22Rv1 (cell line): ENCODE data around the gene NPAS2.

Experiments used
- ZFX ChIP-seq: fragments of 450-650 bp; IDR thresholded peaks from 2 replicates; pipeline ENCODE4 v1.6.1; 2017; ENCODE audit warnings: antibody characterized with exemption, borderline replicate concordance
- TF ChIP-seq, protein P1 (sequence below): fragments of 450-650 bp; IDR thresholded peaks from 2 replicates; pipeline ENCODE4 v1.5.1; 2017; ENCODE audit warnings: mild to moderate bottlenecking

DNA sequence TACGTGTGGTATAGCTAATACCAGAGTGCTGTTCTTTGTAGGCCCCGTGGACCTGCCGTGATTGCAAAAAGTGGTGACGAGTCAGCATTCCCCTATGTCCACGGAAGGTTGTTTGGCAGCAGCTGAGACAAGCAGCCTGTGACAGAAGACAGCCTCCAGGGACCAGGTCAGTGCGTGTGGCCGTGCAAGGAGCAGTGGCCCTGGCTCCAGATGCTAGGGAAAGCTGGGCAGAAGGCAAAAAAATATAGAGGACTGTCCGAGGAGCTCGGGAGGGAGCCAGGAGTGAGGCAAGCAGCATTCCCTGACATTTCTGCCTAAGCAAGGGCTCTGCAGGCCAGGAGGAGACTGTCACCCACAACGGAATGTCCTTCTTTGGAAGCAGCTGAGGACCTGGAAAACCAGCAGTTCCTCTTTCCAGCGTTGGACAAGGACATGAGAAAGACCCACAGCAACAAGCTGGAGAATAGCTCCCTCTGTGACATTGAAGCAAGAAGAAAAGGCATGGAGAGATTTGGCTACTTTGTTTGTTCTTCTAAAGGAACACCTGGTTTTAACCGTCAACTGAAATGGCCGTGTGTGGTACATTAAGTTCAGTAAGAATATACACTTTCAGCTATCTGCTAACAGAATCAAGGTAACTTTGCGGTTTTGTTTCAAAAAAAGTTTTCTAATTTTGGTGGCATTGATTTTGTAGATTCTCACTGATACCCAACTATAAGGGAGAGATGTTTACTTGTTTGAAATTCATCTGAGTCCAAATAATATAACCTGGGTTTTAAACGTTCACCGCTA lies 58.3 kb downstream of the NPAS2 start:
- TF ChIP-seq, protein P1, sequence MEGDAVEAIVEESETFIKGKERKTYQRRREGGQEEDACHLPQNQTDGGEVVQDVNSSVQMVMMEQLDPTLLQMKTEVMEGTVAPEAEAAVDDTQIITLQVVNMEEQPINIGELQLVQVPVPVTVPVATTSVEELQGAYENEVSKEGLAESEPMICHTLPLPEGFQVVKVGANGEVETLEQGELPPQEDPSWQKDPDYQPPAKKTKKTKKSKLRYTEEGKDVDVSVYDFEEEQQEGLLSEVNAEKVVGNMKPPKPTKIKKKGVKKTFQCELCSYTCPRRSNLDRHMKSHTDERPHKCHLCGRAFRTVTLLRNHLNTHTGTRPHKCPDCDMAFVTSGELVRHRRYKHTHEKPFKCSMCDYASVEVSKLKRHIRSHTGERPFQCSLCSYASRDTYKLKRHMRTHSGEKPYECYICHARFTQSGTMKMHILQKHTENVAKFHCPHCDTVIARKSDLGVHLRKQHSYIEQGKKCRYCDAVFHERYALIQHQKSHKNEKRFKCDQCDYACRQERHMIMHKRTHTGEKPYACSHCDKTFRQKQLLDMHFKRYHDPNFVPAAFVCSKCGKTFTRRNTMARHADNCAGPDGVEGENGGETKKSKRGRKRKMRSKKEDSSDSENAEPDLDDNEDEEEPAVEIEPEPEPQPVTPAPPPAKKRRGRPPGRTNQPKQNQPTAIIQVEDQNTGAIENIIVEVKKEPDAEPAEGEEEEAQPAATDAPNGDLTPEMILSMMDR: no peak
- no peak for TF ChIP-seq ZFX
